ENCODE data around the gene KRT76.

DNA sequence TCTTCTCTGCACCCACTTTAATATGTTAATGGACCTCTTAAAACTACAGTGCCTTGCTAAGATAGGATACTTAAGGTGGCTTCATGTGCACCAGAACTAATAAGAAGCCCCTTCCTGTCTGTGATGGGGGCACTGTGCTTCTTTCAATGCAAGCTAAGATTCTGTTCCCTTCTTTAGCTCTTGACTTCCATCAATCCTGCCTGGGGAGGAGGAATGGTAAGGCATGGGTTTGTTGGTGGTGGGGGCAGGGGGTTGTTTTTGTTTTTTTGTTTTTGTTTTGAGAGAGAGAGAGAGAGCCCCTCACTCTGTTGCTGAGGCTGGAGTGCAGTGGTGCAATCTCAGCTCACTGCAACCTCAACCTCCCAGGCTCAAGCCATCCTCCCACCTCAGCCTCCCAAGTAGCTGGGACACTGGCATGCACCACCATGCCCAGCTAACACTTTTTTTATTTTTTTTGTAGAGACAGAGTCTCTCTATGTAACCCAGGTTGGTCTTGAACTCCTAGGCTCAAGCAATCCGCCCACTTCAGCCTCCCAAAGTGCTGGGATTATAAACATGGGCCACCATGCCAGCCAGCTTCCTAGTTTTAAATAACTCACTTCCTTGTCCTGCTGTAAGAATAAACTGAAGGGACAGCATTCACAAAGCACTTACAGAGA, 23.2 kb upstream of the KRT76 start:
- TF ChIP-seq RFX5 (IDR thresholded peaks at IDR 0.05; ENCODE audit: low read length): no peak
- TF ChIP-seq TAF1 (IDR thresholded peaks at IDR 0.05; ENCODE audit: borderline replicate concordance, low read depth, low read length): no peak
- TF ChIP-seq, protein P1, sequence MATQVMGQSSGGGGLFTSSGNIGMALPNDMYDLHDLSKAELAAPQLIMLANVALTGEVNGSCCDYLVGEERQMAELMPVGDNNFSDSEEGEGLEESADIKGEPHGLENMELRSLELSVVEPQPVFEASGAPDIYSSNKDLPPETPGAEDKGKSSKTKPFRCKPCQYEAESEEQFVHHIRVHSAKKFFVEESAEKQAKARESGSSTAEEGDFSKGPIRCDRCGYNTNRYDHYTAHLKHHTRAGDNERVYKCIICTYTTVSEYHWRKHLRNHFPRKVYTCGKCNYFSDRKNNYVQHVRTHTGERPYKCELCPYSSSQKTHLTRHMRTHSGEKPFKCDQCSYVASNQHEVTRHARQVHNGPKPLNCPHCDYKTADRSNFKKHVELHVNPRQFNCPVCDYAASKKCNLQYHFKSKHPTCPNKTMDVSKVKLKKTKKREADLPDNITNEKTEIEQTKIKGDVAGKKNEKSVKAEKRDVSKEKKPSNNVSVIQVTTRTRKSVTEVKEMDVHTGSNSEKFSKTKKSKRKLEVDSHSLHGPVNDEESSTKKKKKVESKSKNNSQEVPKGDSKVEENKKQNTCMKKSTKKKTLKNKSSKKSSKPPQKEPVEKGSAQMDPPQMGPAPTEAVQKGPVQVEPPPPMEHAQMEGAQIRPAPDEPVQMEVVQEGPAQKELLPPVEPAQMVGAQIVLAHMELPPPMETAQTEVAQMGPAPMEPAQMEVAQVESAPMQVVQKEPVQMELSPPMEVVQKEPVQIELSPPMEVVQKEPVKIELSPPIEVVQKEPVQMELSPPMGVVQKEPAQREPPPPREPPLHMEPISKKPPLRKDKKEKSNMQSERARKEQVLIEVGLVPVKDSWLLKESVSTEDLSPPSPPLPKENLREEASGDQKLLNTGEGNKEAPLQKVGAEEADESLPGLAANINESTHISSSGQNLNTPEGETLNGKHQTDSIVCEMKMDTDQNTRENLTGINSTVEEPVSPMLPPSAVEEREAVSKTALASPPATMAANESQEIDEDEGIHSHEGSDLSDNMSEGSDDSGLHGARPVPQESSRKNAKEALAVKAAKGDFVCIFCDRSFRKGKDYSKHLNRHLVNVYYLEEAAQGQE (IDR thresholded peaks at IDR 0.05; ENCODE audit: low read depth, low read length): no peak
- TF ChIP-seq, protein P2, sequence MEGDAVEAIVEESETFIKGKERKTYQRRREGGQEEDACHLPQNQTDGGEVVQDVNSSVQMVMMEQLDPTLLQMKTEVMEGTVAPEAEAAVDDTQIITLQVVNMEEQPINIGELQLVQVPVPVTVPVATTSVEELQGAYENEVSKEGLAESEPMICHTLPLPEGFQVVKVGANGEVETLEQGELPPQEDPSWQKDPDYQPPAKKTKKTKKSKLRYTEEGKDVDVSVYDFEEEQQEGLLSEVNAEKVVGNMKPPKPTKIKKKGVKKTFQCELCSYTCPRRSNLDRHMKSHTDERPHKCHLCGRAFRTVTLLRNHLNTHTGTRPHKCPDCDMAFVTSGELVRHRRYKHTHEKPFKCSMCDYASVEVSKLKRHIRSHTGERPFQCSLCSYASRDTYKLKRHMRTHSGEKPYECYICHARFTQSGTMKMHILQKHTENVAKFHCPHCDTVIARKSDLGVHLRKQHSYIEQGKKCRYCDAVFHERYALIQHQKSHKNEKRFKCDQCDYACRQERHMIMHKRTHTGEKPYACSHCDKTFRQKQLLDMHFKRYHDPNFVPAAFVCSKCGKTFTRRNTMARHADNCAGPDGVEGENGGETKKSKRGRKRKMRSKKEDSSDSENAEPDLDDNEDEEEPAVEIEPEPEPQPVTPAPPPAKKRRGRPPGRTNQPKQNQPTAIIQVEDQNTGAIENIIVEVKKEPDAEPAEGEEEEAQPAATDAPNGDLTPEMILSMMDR (IDR thresholded peaks at IDR 0.05): no peak
- TF ChIP-seq, protein P3, sequence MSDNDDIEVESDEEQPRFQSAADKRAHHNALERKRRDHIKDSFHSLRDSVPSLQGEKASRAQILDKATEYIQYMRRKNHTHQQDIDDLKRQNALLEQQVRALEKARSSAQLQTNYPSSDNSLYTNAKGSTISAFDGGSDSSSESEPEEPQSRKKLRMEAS (IDR thresholded peaks at IDR 0.05; ENCODE audit: low read depth): no peak
- no peak for TF ChIP-seq TCF12 (IDR thresholded peaks at IDR 0.05)
- no peak for TF ChIP-seq RXRA (IDR thresholded peaks at IDR 0.05; ENCODE audit: borderline replicate concordance, low read depth)

Measured in SK-N-SH (cell line).